ENCODE results near the gene CMC1.

Gene CMC1

DNA sequence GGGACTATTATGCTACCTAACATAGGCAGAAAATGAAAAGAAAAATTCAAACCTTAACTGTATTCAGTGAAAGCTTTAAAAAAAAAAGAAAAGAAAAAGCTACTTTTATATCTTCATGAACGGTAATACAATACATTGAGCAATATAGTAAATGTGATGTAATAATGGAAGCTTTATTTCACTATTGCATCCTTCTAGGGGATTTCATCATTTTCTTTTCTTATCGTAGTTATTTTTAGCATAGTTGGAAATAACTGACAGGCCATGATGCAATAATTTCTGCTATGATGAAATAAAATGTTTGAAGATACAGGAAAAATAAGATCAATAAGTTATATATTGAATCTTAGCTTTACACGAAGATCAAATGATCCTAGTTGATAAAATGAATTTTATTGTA, 66.8 kb downstream of the CMC1 start:
- DNase-seq = no peak

DNA sequence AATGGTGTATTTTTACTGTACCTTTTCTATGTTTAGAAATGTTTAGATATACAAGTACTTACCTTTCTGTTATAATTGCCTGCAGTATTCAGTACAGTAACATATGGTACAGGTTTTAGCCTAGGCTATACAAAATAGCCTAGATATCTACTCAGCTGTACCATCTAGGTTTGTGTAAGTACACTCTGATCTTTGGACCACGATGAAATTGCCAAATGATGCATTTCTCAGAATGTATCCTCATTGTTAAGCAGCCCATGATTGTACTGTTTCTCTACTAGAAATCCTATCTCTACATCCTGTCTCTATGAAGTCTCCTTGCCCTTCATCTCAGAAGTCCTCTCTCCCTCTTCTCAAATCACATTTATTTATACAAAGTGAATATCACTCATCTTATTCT, 74.3 kb downstream of the CMC1 start:
- no peak for DNase-seq

DNA sequence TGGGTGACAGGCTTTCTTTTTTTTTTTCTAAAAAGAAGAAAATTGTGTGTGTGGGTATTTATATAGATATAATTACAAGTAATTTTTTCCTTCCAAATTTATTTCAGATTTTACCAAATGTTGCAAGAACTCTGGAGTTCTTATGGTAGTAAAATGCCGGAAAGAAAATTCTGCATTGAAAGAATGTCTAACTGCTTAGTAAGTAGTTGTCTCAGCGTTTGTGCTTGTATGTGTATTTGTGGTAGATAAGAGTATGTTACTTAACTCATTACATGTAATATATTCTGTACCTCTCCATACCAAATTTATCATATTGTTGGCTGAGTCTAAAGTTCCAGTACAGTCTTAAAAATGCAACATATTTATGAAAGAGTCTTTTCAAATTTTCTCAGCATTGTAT, 74.8 kb downstream of the CMC1 start:
- DNase-seq = no peak

DNA sequence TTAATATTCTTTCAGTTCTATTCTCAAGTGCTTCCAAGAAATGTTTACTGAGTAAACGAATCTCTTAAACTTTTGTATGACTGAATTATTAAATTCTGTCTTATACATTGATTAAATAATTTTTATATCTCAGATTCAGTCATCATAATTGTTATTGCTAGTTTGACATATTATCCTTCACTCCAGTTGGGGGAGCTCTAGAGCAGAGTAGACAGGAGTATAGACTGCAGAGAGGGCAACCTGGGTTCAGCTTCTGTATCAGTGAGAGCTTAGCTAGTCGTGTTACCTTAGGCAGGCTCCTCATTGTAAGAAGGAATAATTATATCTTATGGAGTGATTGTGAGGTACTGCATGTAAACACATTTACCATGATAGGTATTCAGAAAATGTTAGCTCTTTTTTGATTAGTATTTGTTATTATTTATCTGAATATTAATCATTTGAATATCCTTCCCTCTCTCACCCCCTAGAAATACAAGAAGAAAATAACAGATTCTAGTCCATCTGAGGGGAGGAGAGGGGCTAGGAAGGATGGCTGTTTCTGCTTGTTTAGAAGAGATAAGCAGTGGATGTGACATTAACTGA, 76.1 kb downstream of the CMC1 start:
- peak; percentile 33 for DNase-seq

DNA sequence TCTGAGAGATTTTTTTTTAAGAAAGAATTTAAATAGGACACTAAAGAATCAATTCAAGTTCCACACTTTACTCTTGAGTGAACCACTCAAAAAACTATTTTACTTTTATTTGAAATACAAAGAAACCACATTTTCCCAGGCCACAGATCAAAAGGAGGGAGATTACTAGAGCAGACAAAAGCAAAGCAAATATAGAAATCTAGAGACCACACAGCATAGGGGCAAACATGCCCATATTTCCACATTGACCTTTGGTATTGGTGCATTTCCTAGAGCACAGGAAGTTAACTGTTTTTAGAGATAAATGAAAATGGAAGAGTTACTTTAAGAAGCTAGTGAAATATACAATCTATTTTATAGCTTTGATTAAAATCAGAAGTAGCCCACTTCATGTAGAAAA, 79.6 kb downstream of the CMC1 start:
- no peak for DNase-seq

DNA sequence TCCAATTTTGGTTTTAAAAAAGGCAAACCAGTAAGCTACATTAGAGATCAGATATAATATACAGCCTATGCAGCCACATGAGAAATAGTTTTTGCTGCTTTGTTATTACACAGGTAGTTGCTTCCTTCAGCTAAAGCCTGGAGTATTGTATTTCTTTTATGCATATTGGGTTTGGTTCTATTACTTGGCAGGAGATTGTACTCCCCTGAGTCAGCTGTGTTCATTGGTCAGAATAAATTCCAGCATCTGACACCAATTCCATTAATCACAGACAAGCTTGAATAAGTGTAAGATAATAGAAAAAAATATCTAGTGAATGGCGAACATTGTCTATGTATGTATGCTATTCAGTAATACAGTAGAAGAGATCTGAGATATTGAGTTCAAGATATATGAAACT, 81.0 kb downstream of the CMC1 start:
- DNase-seq = no peak

DNA sequence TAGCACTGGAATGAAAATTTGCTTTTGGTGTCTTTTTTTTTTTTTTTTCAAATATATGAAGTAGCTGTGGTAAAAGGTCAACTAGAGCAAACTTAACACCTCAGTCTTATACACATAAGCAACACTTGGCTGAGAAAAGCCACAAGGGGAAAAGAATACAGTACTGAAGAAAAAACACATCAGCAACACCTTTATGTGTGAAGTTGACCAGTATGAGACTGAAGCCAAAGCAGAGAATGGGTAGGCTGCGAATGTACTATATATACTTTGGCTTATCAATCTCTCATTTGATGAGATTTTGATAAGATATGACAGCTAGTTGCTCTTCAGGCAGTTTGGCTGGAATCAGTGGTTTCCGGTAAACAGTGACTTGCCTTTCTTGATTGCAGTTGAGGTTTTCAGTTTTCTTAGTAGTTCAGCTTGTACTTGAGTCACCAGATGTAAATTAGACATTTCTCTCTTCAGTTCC, 85.1 kb downstream of the CMC1 start:
- peak; percentile 33 for DNase-seq

DNA sequence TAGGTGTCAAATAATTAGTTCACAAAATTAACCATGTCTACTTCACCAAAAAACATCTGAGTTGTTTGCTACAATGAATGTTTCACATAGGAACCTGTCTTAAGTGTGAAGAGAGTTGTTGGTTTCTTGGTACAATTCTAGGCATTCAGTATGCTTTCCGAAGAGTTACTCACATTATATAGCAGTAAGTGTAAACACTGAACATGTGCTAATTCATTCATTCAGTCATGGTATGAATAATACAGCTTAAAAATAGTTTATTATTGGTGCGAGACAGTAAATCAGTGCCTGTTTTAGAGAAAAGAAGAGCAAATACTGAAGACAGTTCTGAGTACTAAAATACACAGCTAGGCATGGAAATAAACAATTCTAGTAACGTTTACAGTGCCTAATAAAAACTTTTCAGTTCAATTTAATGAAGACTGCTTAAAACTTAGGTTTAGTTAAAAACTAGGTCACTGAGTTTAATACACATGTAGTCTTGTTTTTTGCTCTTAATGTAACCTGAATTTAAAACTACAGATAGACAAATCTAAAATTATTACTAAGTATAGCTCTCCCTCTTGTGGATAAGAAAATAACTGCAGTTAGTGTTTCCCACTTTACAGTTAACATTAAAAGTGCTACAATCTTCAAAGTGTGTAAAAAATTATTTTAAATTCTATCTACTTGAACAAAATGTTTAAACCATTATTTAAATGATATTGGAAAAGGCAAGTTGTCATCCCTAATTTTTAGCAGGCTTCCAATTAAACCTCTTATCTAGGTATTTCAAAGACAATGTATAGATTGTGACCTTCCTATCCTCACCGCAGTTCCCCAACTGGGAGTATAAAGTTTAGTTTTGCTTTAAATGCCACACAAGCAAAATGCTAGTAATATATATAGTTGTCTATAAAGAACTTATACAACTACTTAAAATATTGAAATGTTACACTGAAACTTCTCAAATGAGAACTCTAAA, 87.1 kb downstream of the CMC1 start:
- no peak for DNase-seq

DNA sequence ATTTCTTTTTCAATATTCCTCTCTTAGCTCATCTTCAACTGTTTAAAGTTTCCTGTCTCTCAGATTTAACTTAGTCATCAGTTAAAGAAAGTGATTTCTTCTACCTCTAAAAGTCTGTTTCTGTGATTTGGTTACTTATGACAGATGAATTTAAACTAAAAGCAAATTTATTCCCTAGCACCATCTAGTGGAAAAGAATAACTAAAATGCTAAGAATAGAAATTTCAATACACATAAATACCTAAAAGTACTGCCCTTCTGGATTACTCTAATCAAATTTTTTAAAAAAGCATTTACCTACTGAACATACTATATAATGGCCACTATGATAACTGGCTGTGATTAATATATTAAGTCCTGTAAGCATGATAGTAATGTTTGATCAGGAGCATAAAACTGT, 93.1 kb downstream of the CMC1 start:
- DNase-seq = no peak

DNA sequence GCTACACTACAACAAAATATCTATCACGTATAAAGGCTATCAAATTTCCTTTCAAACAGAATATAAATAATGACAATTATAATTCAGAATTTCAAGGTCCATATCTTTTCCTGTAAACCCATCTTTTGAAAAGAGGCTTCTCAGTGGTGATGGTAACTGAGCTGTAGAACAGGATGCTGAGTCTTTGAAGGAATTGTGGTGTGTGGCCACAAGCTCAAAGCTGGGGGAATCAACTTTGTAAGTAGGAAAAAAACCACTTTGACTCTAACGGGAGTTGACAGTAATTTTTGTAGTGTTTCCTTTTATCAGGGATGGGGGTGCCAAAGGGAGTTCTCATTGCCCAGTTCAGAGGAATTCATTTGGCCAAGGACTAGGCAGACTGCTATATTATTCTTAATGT, 93.8 kb downstream of the CMC1 start:
- DNase-seq = no peak

DNA sequence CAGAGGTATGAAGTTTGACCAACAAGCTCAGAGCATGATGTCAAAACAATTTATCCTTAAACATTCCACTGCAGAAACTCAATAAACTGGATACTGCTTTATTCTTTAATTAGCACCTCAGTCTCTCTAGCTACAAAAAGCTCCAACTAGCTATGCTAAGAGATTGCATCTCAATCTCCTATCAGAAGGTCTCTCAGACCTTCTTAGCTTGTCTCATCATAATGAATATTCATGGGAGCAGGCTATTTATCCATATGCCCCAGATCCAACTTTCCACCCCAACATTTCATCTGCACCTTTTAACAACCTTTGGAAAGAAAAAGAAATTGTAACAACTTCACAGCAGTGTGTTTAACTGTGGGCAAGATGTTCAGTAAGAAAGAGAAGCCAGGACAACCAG, 95.8 kb downstream of the CMC1 start:
- no peak for DNase-seq

DNA sequence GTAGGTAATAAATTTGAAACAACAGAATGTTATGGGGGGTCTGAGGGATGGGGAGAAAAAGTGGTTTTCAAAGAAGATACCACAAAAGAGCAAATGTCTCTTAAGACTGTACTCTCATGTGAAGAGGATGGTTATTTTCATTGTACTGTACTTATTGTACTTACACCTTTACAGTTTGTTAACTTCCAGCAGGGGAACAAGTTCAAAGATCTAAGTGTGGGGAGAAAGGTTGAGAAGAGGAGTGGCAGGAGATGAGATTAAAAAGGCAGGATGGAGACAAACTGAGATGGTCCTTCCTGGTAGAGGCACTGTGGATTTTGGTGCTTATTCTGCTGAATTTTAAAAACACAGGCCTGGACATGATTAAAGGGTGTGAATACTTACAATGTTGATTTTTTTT, 101.7 kb downstream of the CMC1 start:
- no peak for DNase-seq

DNA sequence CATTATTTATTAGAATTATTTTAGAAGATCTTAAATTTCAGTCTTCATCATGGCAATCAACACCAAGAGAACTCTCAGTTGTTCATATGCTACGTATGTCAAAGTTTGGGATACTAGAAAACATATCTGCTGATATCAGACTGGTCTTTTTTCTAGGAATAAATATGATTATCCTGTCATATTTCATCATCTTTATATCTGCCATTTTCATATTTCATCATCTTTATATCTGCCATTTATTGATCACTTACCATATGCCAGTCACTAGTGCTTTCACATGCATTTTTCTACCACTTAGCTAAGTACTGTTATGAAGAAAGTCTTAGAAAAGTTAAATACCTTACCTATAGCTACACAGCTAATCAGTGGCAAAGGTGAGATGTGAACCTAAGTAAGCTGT, 104.3 kb downstream of the CMC1 start:
- DNase-seq = no peak

DNA sequence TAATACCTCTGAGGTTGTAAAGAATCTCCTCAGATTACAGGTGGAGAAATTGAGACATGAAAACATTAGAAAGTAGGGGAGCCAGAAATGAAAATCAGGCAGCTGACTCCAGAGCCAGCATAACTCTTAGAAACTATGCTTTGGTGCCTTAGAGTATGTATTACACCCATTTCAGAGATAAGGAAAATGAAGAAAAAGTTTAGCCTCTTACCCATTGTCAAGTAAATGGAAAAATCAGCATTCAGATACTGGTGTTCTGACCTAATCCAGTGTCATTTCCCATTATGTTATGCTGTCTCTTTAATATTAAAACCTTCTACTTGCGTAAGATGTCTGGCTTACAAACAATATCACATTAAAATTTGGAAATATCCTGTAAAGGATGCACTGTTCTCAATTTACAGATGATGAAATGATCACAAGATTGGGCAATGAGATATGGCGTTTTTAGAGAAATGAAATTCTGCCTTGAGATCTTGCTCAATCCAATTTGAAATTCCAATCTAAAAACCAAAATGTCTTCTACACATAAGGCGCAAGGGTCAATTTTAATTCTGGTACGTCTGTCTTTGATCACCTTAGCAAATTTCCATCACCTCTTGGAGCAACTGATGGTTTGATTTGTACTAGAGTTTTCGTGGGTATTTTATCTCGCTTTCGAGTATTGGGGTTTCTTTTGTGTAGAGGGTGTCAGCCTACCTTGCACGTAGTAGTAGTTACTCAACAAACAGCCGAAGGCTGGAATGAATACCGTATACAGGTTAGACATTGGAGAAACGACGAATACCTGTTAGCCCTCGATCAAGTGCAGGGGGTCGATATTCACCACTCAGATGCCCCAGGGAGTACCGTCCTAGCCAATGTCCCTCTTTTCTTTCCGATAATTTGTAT, 106.2 kb downstream of the CMC1 start:
- no peak for DNase-seq

DNA sequence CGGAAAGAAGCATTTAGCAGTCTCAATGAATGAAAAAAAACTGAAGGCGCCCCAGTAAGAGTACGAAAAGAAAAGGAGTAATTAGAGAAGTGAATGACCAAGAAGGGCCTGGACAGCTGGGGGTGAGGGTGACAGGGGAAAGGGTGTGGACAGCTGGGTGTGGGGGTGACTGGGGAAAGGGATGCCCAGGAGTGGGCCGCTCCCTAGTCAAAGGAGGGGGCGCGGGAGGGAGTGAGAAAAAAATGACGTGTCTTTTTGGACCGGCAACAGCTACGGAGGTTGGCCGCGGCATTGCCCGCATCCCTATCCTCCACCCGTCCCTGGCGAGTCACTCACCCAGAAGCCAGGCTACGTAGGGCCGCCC, 106.8 kb downstream of the CMC1 start:
- no peak for DNase-seq

DNA sequence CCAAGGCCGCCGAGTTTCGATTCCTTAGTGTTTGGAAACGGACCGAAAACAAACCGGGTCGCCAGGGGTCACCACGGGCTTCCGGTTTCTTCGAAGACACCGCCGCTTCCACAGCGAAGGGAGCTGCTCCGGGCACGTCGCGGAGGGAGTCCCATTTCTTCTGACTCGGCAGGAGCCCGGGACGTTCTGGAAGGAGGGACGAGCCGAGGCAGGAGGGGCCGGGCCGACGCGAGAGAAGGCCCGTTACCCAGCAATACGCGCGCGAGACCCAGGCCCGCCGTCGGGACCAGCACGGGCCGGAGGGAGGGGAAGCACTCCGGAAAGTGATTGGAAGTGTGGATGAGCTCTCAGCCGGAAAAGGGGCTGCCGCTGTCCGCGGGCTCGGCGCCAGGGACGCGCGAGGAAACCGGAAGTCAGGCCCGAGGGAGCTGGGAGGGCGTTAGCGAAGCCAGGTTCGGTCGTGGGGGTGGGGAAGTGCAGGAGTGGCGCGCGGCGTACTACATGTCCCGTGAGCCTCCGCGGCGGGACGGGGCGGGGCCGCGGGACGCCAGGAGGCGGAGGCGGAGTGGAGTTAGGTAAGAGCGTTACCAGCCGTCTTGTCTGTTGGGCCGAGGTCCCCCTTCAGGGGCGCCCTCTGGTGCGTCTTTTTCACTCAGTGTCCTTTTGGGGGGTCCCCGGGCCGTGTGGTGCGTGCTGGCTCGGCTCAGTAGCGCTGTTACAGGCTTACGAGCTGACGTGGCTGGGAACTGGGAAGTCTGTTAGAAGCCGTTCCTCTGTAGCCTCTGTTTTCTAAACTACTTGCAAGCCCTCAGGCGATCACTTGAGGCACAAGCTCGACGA, 107.4 kb downstream of the CMC1 start, which contains the start of the genes AZI2 and ZCWPW2:
Gene AZI2 (minus strand): TSS at position 196 of the 840 bp plus-strand sequence. CDS start 8,207 bp downstream, outside the sequence.
Gene ZCWPW2 (plus strand): TSS at position 93 of the 840 bp plus-strand sequence. CDS start 64,348 bp downstream, outside the sequence.
- DNase-seq = peak; percentile 88

DNA sequence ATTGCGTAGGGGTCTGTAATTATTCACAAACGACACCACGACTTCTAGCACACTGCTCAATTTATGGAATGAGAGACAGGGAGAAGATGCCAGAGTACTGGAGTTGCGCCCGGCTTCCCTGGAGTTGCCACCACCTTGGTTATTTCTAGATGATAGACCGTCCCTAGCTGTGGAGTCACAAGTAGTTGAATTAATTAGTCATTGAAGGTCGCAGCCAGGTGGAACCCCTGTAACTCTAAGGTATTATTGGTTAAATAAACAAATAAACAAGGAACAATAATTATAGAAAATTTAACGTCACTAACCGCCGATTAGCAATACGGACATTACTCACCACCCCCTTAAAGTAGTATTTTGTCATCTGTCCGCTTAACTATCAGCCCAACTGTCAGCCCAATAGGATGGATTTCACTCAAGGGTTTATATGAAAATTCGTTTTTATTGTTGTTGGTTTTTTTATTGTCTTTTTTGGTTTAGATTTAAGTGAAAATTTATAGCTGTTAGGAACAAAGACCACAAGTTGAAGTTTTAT, 108.1 kb downstream of the CMC1 start:
- DNase-seq = no peak

Measured in activated gamma-delta T cell treated with Interleukin-2 at 50 U/mL for 16 hours (primary cell).